ENCODE results near the gene ZDHHC4. TPM values are rescaled to one million over a fixed set of nuclear protein-coding genes. Genes with fewer than 3 reads are reported as not detected.
A peak's percentile ranks its signal among the peaks of the same experiment; 100 is the strongest.

Gene ZDHHC4
- total RNA-seq, 5 donors from 2014 or later (not counting 1 experiment from before 2014, with no cell fraction given), result 27.7 to 35.5 (median 30.3) TPM

GRCh38 chr7:6558837-6559236 lies 18.4 kb upstream of the ZDHHC4 start:
- no peaks in the 10 kb centered on the region for H3K27me3 Mint-ChIP-seq
- Histone ChIP-seq H3K9me3 (no peaks in the 10 kb centered on the region), H3K4me1 (ENCODE audit: control insufficient read depth in 1 of 2, extremely low read depth in 1 of 2, insufficient read depth in 2 of 2, low read length in 2 of 2) (peaks cover 2 to 14% of the 10 kb centered on the region in 2 experiments), H3K4me3 (ENCODE audit: control insufficient read depth in 1 of 2, extremely low read depth in 1 of 2, low read length in 1 of 2) (no peak overlapping the region), H3K27ac (ENCODE audit: low read length) (no peak overlapping the region), H3K27me3 (replicated peaks in 1 of 2; ENCODE audit: control insufficient read depth in 2 of 2, extremely low read depth in 1 of 2, insufficient read depth in 2 of 2, low read length in 1 of 2) (peaks cover 0 to 11% of the 10 kb centered on the region in 2 experiments), H3K36me3 (ENCODE audit: control insufficient read depth in 2 of 2, extremely low read depth in 1 of 2, insufficient read depth in 1 of 2, low read length in 1 of 2) (no peaks in the 10 kb centered on the region)
- no peaks in the 10 kb centered on the region for H3K36me3 Mint-ChIP-seq
- no peak overlapping the region for H3K4me3 Mint-ChIP-seq
- DNase-seq, result peak in 2 of 35 experiments; percentile 18 to 51
- CTCF ChIA-PET, result interaction anchor here (0.6 to 1.6 kb wide), 13 partner anchors 17 to 1067 kb away, joined by 3 to 5 read pairs (median 3); no protein-coding TSS in a partner anchor
- H3K9me3 Mint-ChIP-seq, result no peaks in the 10 kb centered on the region
- peak in 2 of 4 experiments; percentile 43 to 51 for ATAC-seq (replicated peaks in 1 of 4)
- H3K27ac Mint-ChIP-seq, result no peak overlapping the region
- no CpG with 5 or more reads among the region's 6 CpGs for WGBS (ENCODE audit: insufficient coverage)
- POLR2A ChIA-PET, result interaction anchor here in 1 of 2 donors (0.7 kb wide), 1 partner anchor 748 kb away, joined by 6 read pairs; no protein-coding TSS in a partner anchor
- H3K4me1 Mint-ChIP-seq, result peaks cover 6 to 10% (median 7%) of the 10 kb centered on the region in 3 donors

- no peaks in the 10 kb centered on the region for H3K36me3 Mint-ChIP-seq
- no CpG with 5 or more reads among the region's 3 CpGs for WGBS (ENCODE audit: insufficient coverage)
- no peak overlapping the region for H3K27ac Mint-ChIP-seq
Observed at GRCh38 chr7:6559896-6560295, 17.4 kb upstream of the ZDHHC4 start.

GRCh38 chr7:6562106-6562505 lies 15.1 kb upstream of the ZDHHC4 start:
- Histone ChIP-seq H3K9me3 (no peaks in the 10 kb centered on the region), H3K4me3 (ENCODE audit: control insufficient read depth in 1 of 2, extremely low read depth in 1 of 2, low read length in 1 of 2) (no peak overlapping the region), H3K27ac (ENCODE audit: low read length) (no peak overlapping the region), H3K36me3 (ENCODE audit: control insufficient read depth in 2 of 2, extremely low read depth in 1 of 2, insufficient read depth in 1 of 2, low read length in 1 of 2) (no peaks in the 10 kb centered on the region), H3K27me3 (replicated peaks in 1 of 2; ENCODE audit: control insufficient read depth in 2 of 2, extremely low read depth in 1 of 2, insufficient read depth in 2 of 2, low read length in 1 of 2) (peaks cover 0 to 9% of the 10 kb centered on the region in 2 experiments), H3K4me1 (ENCODE audit: control insufficient read depth in 1 of 2, extremely low read depth in 1 of 2, insufficient read depth in 2 of 2, low read length in 2 of 2) (peaks cover 2% of the 10 kb centered on the region in 2 experiments)
- ATAC-seq (replicated peaks in 1 of 4) (no peak), DNase-seq (no peak)
- peaks cover 0 to 4% (median 0%) of the 10 kb centered on the region in 3 donors for H3K4me1 Mint-ChIP-seq
- WGBS (ENCODE audit: insufficient coverage), result no CpG with 5 or more reads among the region's 1 CpG
- ChIA-PET POLR2A (no interaction called here), CTCF (interaction anchor here in 1 of 2 donors (0.6 to 0.8 kb wide), 2 partner anchors 9 to 33 kb away, joined by 3 read pairs; no protein-coding TSS in a partner anchor)
- no peak overlapping the region for H3K27ac Mint-ChIP-seq
- H3K36me3 Mint-ChIP-seq, result no peaks in the 10 kb centered on the region
- H3K4me3 Mint-ChIP-seq, result no peak overlapping the region
- peaks cover 0 to 1% of the 10 kb centered on the region in 2 donors for H3K27me3 Mint-ChIP-seq
- no peaks in the 10 kb centered on the region for H3K9me3 Mint-ChIP-seq

More at GRCh38 chr7:6559896-6560295, 17.4 kb upstream of the ZDHHC4 start:
- Histone ChIP-seq H3K4me3 (ENCODE audit: control insufficient read depth in 1 of 2, extremely low read depth in 1 of 2, low read length in 1 of 2) (no peak overlapping the region), H3K9me3 (no peaks in the 10 kb centered on the region), H3K4me1 (ENCODE audit: control insufficient read depth in 1 of 2, extremely low read depth in 1 of 2, insufficient read depth in 2 of 2, low read length in 2 of 2) (peaks cover 4 to 8% of the 10 kb centered on the region in 2 experiments), H3K27ac (ENCODE audit: low read length) (no peak overlapping the region), H3K36me3 (ENCODE audit: control insufficient read depth in 2 of 2, extremely low read depth in 1 of 2, insufficient read depth in 1 of 2, low read length in 1 of 2) (no peaks in the 10 kb centered on the region), H3K27me3 (replicated peaks in 1 of 2; ENCODE audit: control insufficient read depth in 2 of 2, extremely low read depth in 1 of 2, insufficient read depth in 2 of 2, low read length in 1 of 2) (peaks cover 0 to 12% of the 10 kb centered on the region in 2 experiments)
- ATAC-seq (replicated peaks in 1 of 4) (no peak), DNase-seq (no peak)
- H3K9me3 Mint-ChIP-seq, result no peaks in the 10 kb centered on the region
- peaks cover 2 to 4% (median 2%) of the 10 kb centered on the region in 3 donors for H3K4me1 Mint-ChIP-seq
- CTCF ChIA-PET, result interaction anchor here (0.6 to 1.6 kb wide), 2 partner anchors 26 kb away, joined by 5 to 9 read pairs; no protein-coding TSS in a partner anchor
- no peaks in the 10 kb centered on the region for H3K27me3 Mint-ChIP-seq
- H3K4me3 Mint-ChIP-seq, result no peak overlapping the region
- POLR2A ChIA-PET, result no interaction called here

GRCh38 chr7:6563936-6564770 lies 13.1 kb upstream of the ZDHHC4 start:
- H3K36me3 ChIP-seq (ENCODE audit: control insufficient read depth in 2 of 2, extremely low read depth in 1 of 2, insufficient read depth in 1 of 2, low read length in 1 of 2), result no peaks in the 10 kb centered on the region
- DNase-seq (no peak), ATAC-seq (replicated peaks in 1 of 4) (no peak)
- ChIA-PET POLR2A (no interaction called here), CTCF (no interaction called here)
- no peak overlapping the region for H3K27ac Mint-ChIP-seq
- WGBS (ENCODE audit: insufficient coverage), result 82% methylated on average over 7 of the region's 12 CpGs
- H3K27ac ChIP-seq (ENCODE audit: low read length), result no peak overlapping the region
- no peaks in the 10 kb centered on the region for H3K9me3 Mint-ChIP-seq
- H3K4me1 Mint-ChIP-seq, result peaks cover 0 to 4% (median 0%) of the 10 kb centered on the region in 3 donors
- H3K4me1 ChIP-seq (ENCODE audit: control insufficient read depth in 1 of 2, extremely low read depth in 1 of 2, insufficient read depth in 2 of 2, low read length in 2 of 2), result peaks cover 2% of the 10 kb centered on the region in 2 experiments
- no peaks in the 10 kb centered on the region for H3K36me3 Mint-ChIP-seq
- peaks cover 0 to 1% of the 10 kb centered on the region in 2 donors for H3K27me3 Mint-ChIP-seq
- H3K9me3 ChIP-seq, result no peaks in the 10 kb centered on the region
- H3K4me3 Mint-ChIP-seq, result no peak overlapping the region
- peaks cover 0 to 15% of the 10 kb centered on the region in 2 experiments for H3K27me3 ChIP-seq (replicated peaks in 1 of 2; ENCODE audit: control insufficient read depth in 2 of 2, extremely low read depth in 1 of 2, insufficient read depth in 2 of 2, low read length in 1 of 2)
- H3K4me3 ChIP-seq (ENCODE audit: control insufficient read depth in 1 of 2, extremely low read depth in 1 of 2, low read length in 1 of 2), result no peak overlapping the region

- Histone ChIP-seq H3K27me3 (replicated peaks in 1 of 2; ENCODE audit: control insufficient read depth in 2 of 2, extremely low read depth in 1 of 2, insufficient read depth in 2 of 2, low read length in 1 of 2) (peaks cover 0 to 12% of the 10 kb centered on the region in 2 experiments), H3K36me3 (ENCODE audit: control insufficient read depth in 2 of 2, extremely low read depth in 1 of 2, insufficient read depth in 1 of 2, low read length in 1 of 2) (no peaks in the 10 kb centered on the region), H3K4me1 (ENCODE audit: control insufficient read depth in 1 of 2, extremely low read depth in 1 of 2, insufficient read depth in 2 of 2, low read length in 2 of 2) (peaks cover 2% of the 10 kb centered on the region in 2 experiments), H3K4me3 (ENCODE audit: control insufficient read depth in 1 of 2, extremely low read depth in 1 of 2, low read length in 1 of 2) (no peak overlapping the region), H3K9me3 (no peaks in the 10 kb centered on the region), H3K27ac (ENCODE audit: low read length) (no peak overlapping the region)
- H3K9me3 Mint-ChIP-seq, result no peaks in the 10 kb centered on the region
- ATAC-seq (replicated peaks in 1 of 4) (no peak), DNase-seq (no peak)
- no peak overlapping the region for H3K27ac Mint-ChIP-seq
- peaks cover 0 to 6% of the 10 kb centered on the region in 2 donors for H3K27me3 Mint-ChIP-seq
- no peak overlapping the region for H3K4me3 Mint-ChIP-seq
- ChIA-PET POLR2A (no interaction called here), CTCF (interaction anchor here in 1 of 2 donors (0.6 kb wide), 1 partner anchor 80 kb away, joined by 4 read pairs; no protein-coding TSS in a partner anchor)
- H3K36me3 Mint-ChIP-seq, result no peaks in the 10 kb centered on the region
- H3K4me1 Mint-ChIP-seq, result peaks cover 0 to 4% (median 0%) of the 10 kb centered on the region in 3 donors
- WGBS (ENCODE audit: insufficient coverage), result 90% methylated on average over 2 of the region's 4 CpGs
Observed at GRCh38 chr7:6565655-6566054, 11.6 kb upstream of the ZDHHC4 start.

- H3K9me3 Mint-ChIP-seq, result no peaks in the 10 kb centered on the region
- Histone ChIP-seq H3K27me3 (replicated peaks in 1 of 2; ENCODE audit: control insufficient read depth in 2 of 2, extremely low read depth in 1 of 2, insufficient read depth in 2 of 2, low read length in 1 of 2) (peaks cover 0 to 15% of the 10 kb centered on the region in 2 experiments), H3K36me3 (ENCODE audit: control insufficient read depth in 2 of 2, extremely low read depth in 1 of 2, insufficient read depth in 1 of 2, low read length in 1 of 2) (no peaks in the 10 kb centered on the region), H3K4me3 (ENCODE audit: control insufficient read depth in 1 of 2, extremely low read depth in 1 of 2, low read length in 1 of 2) (no peak overlapping the region), H3K27ac (ENCODE audit: low read length) (no peak overlapping the region), H3K9me3 (no peaks in the 10 kb centered on the region), H3K4me1 (ENCODE audit: control insufficient read depth in 1 of 2, extremely low read depth in 1 of 2, insufficient read depth in 2 of 2, low read length in 2 of 2) (peaks cover 2% of the 10 kb centered on the region in 2 experiments)
- CTCF ChIA-PET, result no interaction called here
- ATAC-seq (replicated peaks in 1 of 4), result no peak
- peaks cover 0 to 4% (median 0%) of the 10 kb centered on the region in 3 donors for H3K4me1 Mint-ChIP-seq
- H3K27ac Mint-ChIP-seq, result no peak overlapping the region
- H3K27me3 Mint-ChIP-seq, result peaks cover 4 to 10% of the 10 kb centered on the region in 2 donors
- 80% methylated on average over 1 of the region's 3 CpGs for WGBS (ENCODE audit: insufficient coverage)
- no peaks in the 10 kb centered on the region for H3K36me3 Mint-ChIP-seq
- POLR2A ChIA-PET, result interaction anchor here in 1 of 2 donors (0.6 kb wide), 1 partner anchor 105 kb away, joined by 4 read pairs; no protein-coding TSS in a partner anchor
- DNase-seq, result no peak
- no peak overlapping the region for H3K4me3 Mint-ChIP-seq
Observed at GRCh38 chr7:6567886-6568285, 9.4 kb upstream of the ZDHHC4 start.

Measured in T-cell (primary cell).